Activated T-helper 1 cell treated with anti-CD3 and anti-CD28 coated beads, Interleukin-2, amount 50 U/mL, for 16 hours (primary cell): Measurements from ENCODE around the gene HDGFL2.

ENCODE experiments used
- DNase-seq, 2 donors: peaks; one replicate each; pipeline ENCODE4 v3.0.0-alpha.2; 2020; ENCODE audit warnings: low read depth in 1 of 2, low spot score in 1 of 2

Gene HDGFL2

GRCh38 chr19:4464815-4465581 lies 7.1 kb upstream of the HDGFL2 start:
- DNase-seq = no peak

- no peak for DNase-seq
Measured at GRCh38 chr19:4467835-4468234, 4.3 kb upstream of the HDGFL2 start.

- DNase-seq = peak; percentile 92 to 95
Measured at GRCh38 chr19:4471403-4472173, 509 bp upstream of the HDGFL2 start.

DNA sequence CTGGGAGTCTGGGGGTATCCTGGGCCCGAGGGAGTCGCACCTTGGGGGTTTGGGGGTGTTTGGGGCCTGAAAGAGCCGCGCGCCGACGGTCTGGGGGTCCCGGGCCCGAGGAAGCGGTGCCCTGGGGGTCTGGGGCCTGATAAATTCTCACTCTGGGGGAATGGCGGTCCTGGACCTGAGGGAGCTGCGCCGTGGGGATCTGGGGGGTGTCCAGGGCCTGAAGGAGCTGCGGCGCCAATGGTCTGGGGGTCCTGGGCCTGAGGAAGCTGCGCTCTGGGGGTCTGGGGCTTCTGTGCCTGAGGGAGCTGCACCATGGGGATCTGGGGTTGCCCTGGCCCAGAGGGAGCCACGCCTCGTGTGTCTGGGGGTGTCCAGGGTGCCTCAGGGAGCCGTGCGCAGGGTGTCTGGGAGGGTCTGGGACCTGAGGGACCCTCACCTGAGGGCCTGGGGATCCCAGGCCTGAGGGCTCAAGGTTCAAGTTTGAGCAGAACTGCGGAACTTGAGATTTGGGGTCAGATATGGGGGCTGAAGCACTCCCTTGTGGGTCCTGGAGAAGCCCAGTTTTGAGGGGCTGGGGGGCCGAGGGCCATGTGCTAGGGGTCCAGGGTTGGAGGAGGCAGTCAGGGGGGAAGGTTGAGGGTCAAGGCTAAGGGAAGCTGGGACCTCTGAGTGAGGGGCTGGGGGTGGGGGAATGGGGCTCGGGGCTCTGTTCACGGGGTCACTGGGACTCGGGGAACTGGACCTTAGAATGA lies 1.1 kb downstream of the HDGFL2 start:
- no peak for DNase-seq

DNA sequence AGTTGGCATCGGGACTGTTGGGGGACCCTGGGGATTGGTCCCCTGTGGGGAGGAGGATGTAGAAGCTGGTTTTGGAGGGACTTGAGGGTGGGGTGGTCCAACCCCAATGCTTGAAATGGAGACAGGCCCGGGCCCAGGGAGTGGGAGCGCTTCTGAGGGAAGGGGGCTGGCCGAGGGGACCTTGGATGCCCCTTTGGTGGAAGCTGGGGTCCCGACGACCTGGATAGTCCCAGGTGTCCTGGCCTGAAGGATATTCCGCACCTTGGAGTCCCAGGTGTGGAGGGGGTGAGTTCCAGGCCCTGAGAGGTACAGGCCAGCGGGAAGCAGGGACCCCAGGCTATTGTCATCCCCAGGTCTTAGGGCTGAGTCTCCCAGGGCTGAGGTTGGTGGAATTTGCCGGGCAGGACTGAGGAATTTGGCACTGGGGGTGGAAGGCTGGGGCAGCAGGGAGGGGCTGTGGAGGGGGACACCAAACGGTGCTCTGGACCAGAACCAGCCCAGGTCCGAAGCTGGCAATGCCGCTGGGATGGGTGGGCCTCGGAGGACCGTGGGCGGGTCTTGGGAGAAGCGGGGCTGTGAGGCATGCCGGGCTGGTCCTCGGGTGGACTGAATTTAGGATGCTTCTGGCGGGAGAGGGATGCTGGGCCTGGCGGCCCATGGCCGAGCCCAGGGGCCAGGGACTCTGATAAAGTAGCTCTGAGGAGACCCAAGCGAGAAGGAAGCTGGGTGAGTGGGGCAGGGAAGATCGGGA lies 1.8 kb downstream of the HDGFL2 start:
- no peak for DNase-seq

GRCh38 chr19:4474514-4475022 lies 2.5 kb downstream of the HDGFL2 start:
- no peak for DNase-seq

DNA sequence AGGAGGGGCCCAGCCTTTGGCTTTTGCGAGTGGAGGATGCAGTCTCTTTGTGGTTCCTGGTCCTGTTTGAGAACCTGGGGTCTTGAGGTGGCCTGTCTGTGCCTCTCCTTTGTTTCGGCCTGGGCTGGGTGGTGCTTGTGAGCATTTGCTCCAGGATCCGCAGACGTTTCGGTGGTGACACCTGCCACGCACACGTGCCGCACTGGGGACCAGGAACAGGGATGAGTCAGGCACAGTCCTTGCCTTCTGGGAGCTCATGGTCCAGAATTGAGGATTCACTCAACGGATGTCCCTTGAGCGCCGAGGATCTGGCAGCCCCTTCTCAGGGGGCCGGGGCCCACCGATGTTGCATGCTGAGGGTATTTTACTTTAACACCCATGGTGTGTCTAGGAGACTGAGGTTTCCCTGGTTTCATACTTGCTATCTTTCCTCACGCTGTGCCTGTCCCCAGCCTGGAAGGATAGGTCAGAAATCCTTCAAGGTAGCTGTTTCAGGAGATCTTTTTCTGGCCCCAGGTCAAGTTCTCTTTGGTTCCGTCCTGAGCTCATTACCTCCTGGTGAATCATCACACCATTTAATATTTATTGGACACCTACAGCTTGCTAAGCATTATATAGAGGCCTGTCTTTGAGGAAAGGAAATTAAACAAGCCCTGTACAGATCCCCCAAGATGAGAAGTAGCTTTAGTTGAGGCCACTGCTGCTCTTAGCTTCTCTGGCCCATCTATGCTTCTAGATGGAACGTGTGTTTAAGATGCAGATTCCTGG lies 5.1 kb downstream of the HDGFL2 start:
- no peak for DNase-seq

DNA sequence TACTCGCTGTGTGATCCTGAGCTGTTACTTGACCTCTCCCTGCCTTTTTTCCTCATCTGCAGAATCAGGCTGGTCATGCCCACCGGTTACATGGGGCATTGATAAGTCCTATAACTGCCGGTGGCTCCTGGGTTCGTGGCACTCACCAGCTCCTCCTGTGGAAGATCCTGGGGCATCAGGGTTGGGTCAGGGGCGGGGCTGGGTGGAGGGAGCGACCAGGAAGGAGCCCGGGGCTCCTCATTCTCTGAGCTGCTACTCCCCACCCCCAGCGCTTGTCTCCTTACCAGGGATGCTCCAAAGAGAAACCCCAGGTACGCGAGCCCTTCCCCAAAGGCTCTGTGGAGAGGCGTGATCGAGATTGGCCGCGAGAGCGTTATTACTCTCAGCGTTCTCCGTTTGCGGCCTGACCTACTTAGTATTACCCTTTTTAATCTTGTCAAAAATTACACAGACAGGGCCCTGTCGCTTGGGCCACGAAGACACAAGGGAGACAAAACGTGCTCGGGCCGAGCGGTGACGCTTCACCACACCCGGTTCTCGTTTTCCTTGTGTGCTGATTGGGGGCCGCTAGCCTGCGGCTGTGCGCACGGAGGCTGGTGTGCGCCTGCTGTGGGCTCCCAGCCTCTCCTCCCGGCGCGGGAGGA lies 10.7 kb downstream of the HDGFL2 start:
- DNase-seq = no peak

DNA sequence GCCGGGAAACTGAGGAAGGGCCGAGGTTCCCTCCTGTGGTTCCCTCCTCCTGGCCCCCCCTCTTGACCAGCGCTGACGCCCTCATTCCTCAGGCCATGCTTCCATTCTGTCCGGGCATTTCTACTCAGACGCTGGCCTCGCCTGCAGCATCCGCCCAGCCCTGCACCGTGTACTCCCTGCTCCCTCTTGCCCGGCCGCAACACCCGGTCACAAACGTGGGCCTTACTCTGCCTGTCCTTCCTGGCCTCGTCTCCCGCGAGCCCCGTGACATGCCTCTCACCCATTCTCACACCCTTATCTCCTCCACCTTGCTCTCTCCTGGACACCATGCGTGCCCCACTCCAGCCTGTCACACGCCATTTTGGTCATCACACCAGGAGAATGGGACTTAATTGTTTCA lies 11.3 kb downstream of the HDGFL2 start:
- no peak for DNase-seq

GRCh38 chr19:4487572-4487971 lies 15.5 kb downstream of the HDGFL2 start:
- DNase-seq = no peak

DNA sequence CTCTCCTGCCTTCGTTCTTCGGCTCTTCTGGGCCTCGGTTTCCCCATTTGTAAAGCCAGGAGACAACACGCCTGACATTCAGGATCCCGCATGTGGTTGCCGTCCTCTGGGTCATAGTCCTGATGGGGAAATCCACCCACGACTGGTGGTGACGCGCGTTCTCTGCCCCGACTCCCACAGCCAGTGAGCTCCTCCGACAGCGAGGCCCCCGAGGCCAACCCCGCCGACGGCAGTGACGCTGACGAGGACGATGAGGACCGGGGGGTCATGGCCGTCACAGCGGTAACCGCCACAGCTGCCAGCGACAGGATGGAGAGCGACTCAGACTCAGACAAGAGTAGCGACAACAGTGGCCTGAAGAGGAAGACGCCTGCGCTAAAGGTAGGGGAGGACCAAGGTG lies 16.4 kb downstream of the HDGFL2 start:
- DNase-seq = no peak

- DNase-seq = no peak
Measured at GRCh38 chr19:4491446-4491845, 19.3 kb downstream of the HDGFL2 start.

GRCh38 chr19:4492337-4493103 lies 20.4 kb downstream of the HDGFL2 start:
- no peak for DNase-seq

- no peak for DNase-seq
Measured at GRCh38 chr19:4493104-4493928, 21.2 kb downstream of the HDGFL2 start.

GRCh38 chr19:4493929-4494690 lies 22.0 kb downstream of the HDGFL2 start:
- DNase-seq = no peak

DNA sequence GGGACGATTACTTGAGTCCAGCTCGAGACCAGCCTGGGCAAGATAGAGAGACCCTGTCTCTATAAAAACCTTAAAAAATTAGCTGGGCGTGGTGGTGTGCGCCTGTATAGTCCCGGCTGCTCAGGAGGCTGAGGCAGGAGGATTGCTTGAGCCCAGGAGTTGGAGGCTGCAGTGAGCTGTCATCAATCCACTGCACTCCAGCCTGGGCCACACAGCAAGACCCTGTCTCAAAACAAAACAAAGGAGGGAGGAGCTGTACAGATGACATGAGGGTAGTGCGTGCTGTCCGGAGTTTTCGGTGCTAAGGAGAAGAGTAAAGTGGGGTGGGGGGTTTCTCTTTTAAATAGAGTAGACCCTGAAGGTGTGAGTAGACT lies 22.6 kb downstream of the HDGFL2 start:
- DNase-seq = no peak

- DNase-seq = no peak
Measured at GRCh38 chr19:4495471-4495870, 23.4 kb downstream of the HDGFL2 start.
